ENCODE results near the gene CAMK1D. TPM values are rescaled to one million over a fixed set of nuclear protein-coding genes. Genes with fewer than 3 reads are reported as not detected.

The CAMK1D gene
- total and polyA plus RNA-seq, 2 experiments from 2014 or later: 3.5 to 6.0 TPM

GRCh38 chr10:12423896-12424295 is 74.5 kb downstream of the CAMK1D start:
- no peaks in the 10 kb centered on the region for H3K79me2 ChIP-seq
- no peaks in the 10 kb centered on the region for H4K20me1 ChIP-seq (ENCODE audit: insufficient read depth, poor library complexity, severe bottlenecking)
- H3K27me3 ChIP-seq: no peaks in the 10 kb centered on the region
- H3K4me3 ChIP-seq: no peak overlapping the region
- H3K4me1 ChIP-seq (ENCODE audit: insufficient read depth): no peaks in the 10 kb centered on the region
- no peak overlapping the region for H2AFZ ChIP-seq
- no peak overlapping the region for H3K4me2 ChIP-seq
- no peak overlapping the region for H3K27ac ChIP-seq
- no peaks in the 10 kb centered on the region for H3K36me3 ChIP-seq (replicated peaks; ENCODE audit: insufficient read depth, low read depth)
- WGBS (ENCODE audit: low lambda C conversion rate, missing lambda C conversion rate): 95% methylated on average over 14 of the region's 14 CpGs
- no peak for TF ChIP-seq EZH2phosphoT487 (IDR thresholded peaks at IDR 0.05; ENCODE audit: low read depth, severe bottlenecking, unreplicated experiment)
- TF ChIP-seq CTCF (IDR thresholded peaks at IDR 0.05; ENCODE audit: poor library complexity): no peak
- no peak for TF ChIP-seq EZH2 (IDR thresholded peaks at IDR 0.05; ENCODE audit: borderline replicate concordance)
- H3K9me3 ChIP-seq (ENCODE audit: low read depth): no peaks in the 10 kb centered on the region
- H3K9me2 ChIP-seq (replicated peaks; ENCODE audit: insufficient read depth): no peaks in the 10 kb centered on the region
- no peak for DNase-seq (ENCODE audit: low spot score)

- Histone ChIP-seq H3K4me3 (no peak overlapping the region), H3K9me3 (ENCODE audit: low read depth) (no peaks in the 10 kb centered on the region), H3K4me1 (ENCODE audit: insufficient read depth) (no peaks in the 10 kb centered on the region), H3K4me2 (no peak overlapping the region), H3K27ac (no peak overlapping the region), H4K20me1 (ENCODE audit: insufficient read depth, poor library complexity, severe bottlenecking) (no peaks in the 10 kb centered on the region), H3K36me3 (replicated peaks; ENCODE audit: insufficient read depth, low read depth) (no peaks in the 10 kb centered on the region), H2AFZ (no peak overlapping the region), H3K9me2 (replicated peaks; ENCODE audit: insufficient read depth) (no peaks in the 10 kb centered on the region), H3K79me2 (no peaks in the 10 kb centered on the region), H3K27me3 (no peaks in the 10 kb centered on the region)
- no peak for DNase-seq (ENCODE audit: low spot score)
- 98% methylated on average over 8 of the region's 8 CpGs for WGBS (ENCODE audit: low lambda C conversion rate, missing lambda C conversion rate)
- TF ChIP-seq EZH2phosphoT487 (IDR thresholded peaks at IDR 0.05; ENCODE audit: low read depth, severe bottlenecking, unreplicated experiment): no peak
These were observed 77.9 kb downstream of the CAMK1D start for GRCh38 chr10:12427276-12427675.

GRCh38 chr10:12428447-12429135 is 79.2 kb downstream of the CAMK1D start:
- H3K4me2 ChIP-seq: no peak overlapping the region
- no peak overlapping the region for H3K4me3 ChIP-seq
- H3K36me3 ChIP-seq (replicated peaks; ENCODE audit: insufficient read depth, low read depth): no peaks in the 10 kb centered on the region
- DNase-seq (ENCODE audit: low spot score): no peak
- TF ChIP-seq EZH2phosphoT487 (IDR thresholded peaks at IDR 0.05; ENCODE audit: low read depth, severe bottlenecking, unreplicated experiment) (no peak), EZH2 (IDR thresholded peaks at IDR 0.05; ENCODE audit: borderline replicate concordance) (no peak), CTCF (IDR thresholded peaks at IDR 0.05; ENCODE audit: poor library complexity) (no peak)
- no peaks in the 10 kb centered on the region for H3K27me3 ChIP-seq
- H3K9me2 ChIP-seq (replicated peaks; ENCODE audit: insufficient read depth): no peaks in the 10 kb centered on the region
- no peak overlapping the region for H3K27ac ChIP-seq
- H4K20me1 ChIP-seq (ENCODE audit: insufficient read depth, poor library complexity, severe bottlenecking): no peaks in the 10 kb centered on the region
- no peaks in the 10 kb centered on the region for H3K9me3 ChIP-seq (ENCODE audit: low read depth)
- H3K79me2 ChIP-seq: no peaks in the 10 kb centered on the region
- no peaks in the 10 kb centered on the region for H3K4me1 ChIP-seq (ENCODE audit: insufficient read depth)
- WGBS (ENCODE audit: low lambda C conversion rate, missing lambda C conversion rate): 89% methylated on average over 16 of the region's 16 CpGs
- H2AFZ ChIP-seq: no peak overlapping the region

- Histone ChIP-seq H3K4me3 (no peak overlapping the region), H3K4me1 (ENCODE audit: insufficient read depth) (no peaks in the 10 kb centered on the region), H3K79me2 (no peaks in the 10 kb centered on the region), H3K9me3 (ENCODE audit: low read depth) (no peaks in the 10 kb centered on the region), H3K27me3 (no peaks in the 10 kb centered on the region), H4K20me1 (ENCODE audit: insufficient read depth, poor library complexity, severe bottlenecking) (no peaks in the 10 kb centered on the region), H2AFZ (no peak overlapping the region), H3K4me2 (no peak overlapping the region), H3K36me3 (replicated peaks; ENCODE audit: insufficient read depth, low read depth) (no peaks in the 10 kb centered on the region), H3K27ac (no peak overlapping the region), H3K9me2 (replicated peaks; ENCODE audit: insufficient read depth) (no peaks in the 10 kb centered on the region)
- no peak for DNase-seq (ENCODE audit: low spot score)
- 85% methylated on average over 10 of the region's 11 CpGs for WGBS (ENCODE audit: low lambda C conversion rate, missing lambda C conversion rate)
- TF ChIP-seq EZH2phosphoT487 (IDR thresholded peaks at IDR 0.05; ENCODE audit: low read depth, severe bottlenecking, unreplicated experiment): no peak
These were observed 81.1 kb downstream of the CAMK1D start for GRCh38 chr10:12430406-12430982.

Data from hepatocyte (in vitro differentiated cells).